ENCODE results near the gene SH3RF3.

Gene SH3RF3

GRCh38 chr2:109128616-109129355, at the start of gene SH3RF3:
SH3RF3 (plus strand) TSS chr2:109129205.
- peak within 1 kb of the TSS; percentile 78 for H3K4me3 ChIP-seq (ENCODE audit: control insufficient read depth, low read depth, low read length)
- TF ChIP-seq CTCF (IDR thresholded peaks at IDR 0.05; ENCODE audit: control insufficient read depth, insufficient read depth, low read depth, low read length, missing control alignments) = no peak
- DNase-seq (ENCODE audit: low read depth) = no peak

- no peak for DNase-seq (ENCODE audit: low read depth)
- H3K4me3 ChIP-seq (ENCODE audit: control insufficient read depth, low read depth, low read length) = no peak overlapping the region
- TF ChIP-seq CTCF (IDR thresholded peaks at IDR 0.05; ENCODE audit: control insufficient read depth, insufficient read depth, low read depth, low read length, missing control alignments) = no peak
These were observed 49.4 kb upstream of the SH3RF3 start for GRCh38 chr2:109079590-109079989.

GRCh38 chr2:109080109-109080508, 48.9 kb upstream of the SH3RF3 start:
- TF ChIP-seq CTCF (IDR thresholded peaks at IDR 0.05; ENCODE audit: control insufficient read depth, insufficient read depth, low read depth, low read length, missing control alignments) = no peak
- no peak overlapping the region for H3K4me3 ChIP-seq (ENCODE audit: control insufficient read depth, low read depth, low read length)
- no peak for DNase-seq (ENCODE audit: low read depth)

GRCh38 chr2:109080757-109081156, 48.2 kb upstream of the SH3RF3 start:
- DNase-seq (ENCODE audit: low read depth) = no peak
- H3K4me3 ChIP-seq (ENCODE audit: control insufficient read depth, low read depth, low read length) = no peak overlapping the region
- TF ChIP-seq CTCF (IDR thresholded peaks at IDR 0.05; ENCODE audit: control insufficient read depth, insufficient read depth, low read depth, low read length, missing control alignments) = no peak

- no peak for DNase-seq (ENCODE audit: low read depth)
- no peak for TF ChIP-seq CTCF (IDR thresholded peaks at IDR 0.05; ENCODE audit: control insufficient read depth, insufficient read depth, low read depth, low read length, missing control alignments)
- no peak overlapping the region for H3K4me3 ChIP-seq (ENCODE audit: control insufficient read depth, low read depth, low read length)
These were observed 47.6 kb upstream of the SH3RF3 start for GRCh38 chr2:109081374-109081773.

- H3K4me3 ChIP-seq (ENCODE audit: control insufficient read depth, low read depth, low read length) = no peak overlapping the region
- TF ChIP-seq CTCF (IDR thresholded peaks at IDR 0.05; ENCODE audit: control insufficient read depth, insufficient read depth, low read depth, low read length, missing control alignments) = no peak
- DNase-seq (ENCODE audit: low read depth) = no peak
These were observed 45.2 kb upstream of the SH3RF3 start for GRCh38 chr2:109083771-109084170.
